Fibroblast of villous mesenchyme (primary cell): ENCODE measurements around the gene MMP20. TPM values are rescaled to one million over a fixed set of nuclear protein-coding genes. Genes with fewer than 3 reads are reported as not detected.
A peak's percentile ranks its signal among the peaks of the same experiment; 100 is the strongest.

Source experiments
- DNase-seq: peaks from one replicate; pipeline ENCODE4 v3.0.0-alpha.2; 2010; ENCODE audit warnings: low read depth
- H3K4me3 ChIP-seq: 2 replicates; pipeline ENCODE4 v1.5.1; 2011; ENCODE audit warnings: low read depth, mild to moderate bottlenecking, low read length
- CTCF ChIP-seq: IDR thresholded peaks from 2 replicates; pipeline ENCODE4 v1.5.1; 2012; ENCODE audit warnings: low read depth, mild to moderate bottlenecking, low read length; ENCODE audit not compliant: insufficient read depth
- total RNA-seq: library from RNA; depleted of rRNA; stranded (reverse); fragments of >200 nt; gene quantifications from 2 replicates; pipeline ENCODE4 v1.2.3, GENCODE V29; 2012

The MMP20 gene
- not detected in 2 replicates for total RNA-seq

- H3K4me3 ChIP-seq = no peak within 1 kb of the TSS
- DNase-seq = no peak
- no peak for TF ChIP-seq CTCF
Observed at GRCh38 chr11:102625177-102625576, at the start of gene MMP20. Gene MMP20 (minus strand): TSS chr11:102625332. CDS start chr11:102625319, 13 bp downstream.

- TF ChIP-seq CTCF = no peak
- no peak overlapping the region for H3K4me3 ChIP-seq
- DNase-seq = peak; percentile 4
Observed at GRCh38 chr11:102669664-102670063, 44.5 kb upstream of the MMP20 start.

GRCh38 chr11:102666331-102666957 lies 41.3 kb upstream of the MMP20 start:
- peak; percentile 65 for DNase-seq
- H3K4me3 ChIP-seq = no peak overlapping the region
- peak; percentile 91 for TF ChIP-seq CTCF

GRCh38 chr11:102664001-102664752 lies 39.0 kb upstream of the MMP20 start:
- no peak overlapping the region for H3K4me3 ChIP-seq
- DNase-seq = no peak
- TF ChIP-seq CTCF = peak; percentile 44

- no peak overlapping the region for H3K4me3 ChIP-seq
- DNase-seq = no peak
- no peak for TF ChIP-seq CTCF
Observed at GRCh38 chr11:102662607-102663006, 37.5 kb upstream of the MMP20 start.

- TF ChIP-seq CTCF = no peak
- DNase-seq = no peak
- no peak overlapping the region for H3K4me3 ChIP-seq
Observed at GRCh38 chr11:102661040-102661439, 35.9 kb upstream of the MMP20 start.

GRCh38 chr11:102656528-102656927 lies 31.4 kb upstream of the MMP20 start:
- H3K4me3 ChIP-seq = no peak overlapping the region
- no peak for DNase-seq
- TF ChIP-seq CTCF = no peak
